ENCODE results near the gene ZNF580.

The ZNF580 gene

DNA sequence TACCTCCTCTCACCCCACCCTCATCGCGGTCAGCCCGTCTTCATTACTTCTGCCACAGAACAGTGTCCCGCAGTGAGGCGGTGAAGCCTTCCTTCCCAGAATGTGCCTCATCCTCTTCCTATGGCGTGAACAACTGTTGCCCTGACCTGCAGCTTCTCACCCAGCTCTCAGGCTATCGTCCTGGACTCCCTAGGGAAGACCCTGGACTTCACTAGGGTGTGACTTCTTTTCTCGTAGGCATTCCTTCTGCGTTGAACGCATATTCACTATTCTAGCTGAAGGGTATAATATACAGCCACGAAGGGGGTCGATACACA is 34.4 kb upstream of the ZNF580 start:
- DNase-seq (ENCODE audit: low spot score) = no peak

DNA sequence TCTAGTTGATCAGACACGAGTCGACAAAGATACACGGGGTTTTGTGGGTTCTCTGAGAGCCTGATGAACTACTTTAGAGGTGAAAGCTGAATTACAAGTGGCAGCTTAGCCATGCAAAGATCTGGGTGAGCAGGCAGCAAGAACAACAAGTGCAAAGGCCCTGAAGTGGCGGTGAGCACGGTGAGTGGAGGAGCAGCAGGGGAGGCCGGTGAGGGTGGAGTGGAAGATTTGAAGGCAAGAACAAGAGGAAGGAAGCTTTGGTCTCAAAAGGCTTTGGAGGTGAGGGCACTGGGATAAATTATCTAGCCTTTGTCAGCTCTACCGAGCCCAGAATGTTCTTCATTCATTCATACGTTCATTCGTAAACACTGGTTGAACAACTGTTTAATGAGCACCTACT is 34.0 kb upstream of the ZNF580 start:
- no peak for DNase-seq (ENCODE audit: low spot score)

DNA sequence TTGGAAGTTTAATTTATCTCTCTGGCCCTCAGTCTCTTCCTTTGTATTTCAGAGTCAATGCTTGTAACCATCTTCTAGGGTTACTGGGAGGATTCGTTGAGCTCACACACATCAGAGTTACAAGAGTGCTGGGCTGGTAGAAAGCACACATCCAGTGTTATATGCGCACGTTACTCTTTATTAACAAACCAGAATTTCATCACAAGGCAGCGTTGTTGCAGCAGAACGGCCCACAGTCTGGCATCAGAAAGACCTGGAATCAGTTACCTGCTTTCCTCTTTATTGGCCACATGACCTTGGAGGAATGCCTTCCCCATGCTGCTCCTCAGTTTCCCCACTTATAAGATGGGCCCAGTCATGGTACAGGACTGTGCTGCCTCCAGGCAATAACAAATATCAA is 31.5 kb upstream of the ZNF580 start:
- DNase-seq (ENCODE audit: low spot score) = no peak

DNA sequence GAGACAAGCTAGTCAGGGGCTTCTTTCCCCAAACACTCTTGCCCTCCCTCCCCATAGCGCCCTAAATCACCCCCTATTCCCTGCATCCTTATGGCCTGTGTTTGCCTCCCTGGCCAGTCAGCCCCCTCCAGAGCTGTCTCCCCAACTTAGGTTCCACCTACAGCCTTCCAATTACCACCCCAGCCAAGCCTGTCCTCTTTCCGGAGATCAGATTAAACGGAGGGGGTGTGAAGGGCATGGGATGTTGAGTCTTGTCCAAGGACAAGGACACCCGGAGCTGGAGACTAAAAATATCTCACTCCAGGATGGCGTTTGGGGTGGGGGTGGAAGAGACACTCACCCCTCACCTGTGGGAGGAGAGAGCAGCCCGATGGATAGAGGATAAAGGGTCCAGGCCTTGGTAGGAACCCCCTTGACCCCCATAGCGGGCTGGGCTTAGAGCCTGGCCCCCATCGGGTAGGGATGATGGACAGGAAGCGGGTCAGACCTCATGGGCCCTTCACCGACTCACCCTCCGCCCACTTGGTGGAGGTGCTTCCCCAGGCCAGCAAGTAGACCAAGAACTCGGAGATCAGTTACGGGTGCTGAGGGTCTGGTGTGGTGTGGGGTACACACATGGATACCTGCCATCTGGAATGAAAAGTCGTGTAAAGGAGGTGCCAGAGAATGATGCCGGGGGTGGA is 29.4 kb upstream of the ZNF580 start:
- no peak for DNase-seq (ENCODE audit: low spot score)

DNA sequence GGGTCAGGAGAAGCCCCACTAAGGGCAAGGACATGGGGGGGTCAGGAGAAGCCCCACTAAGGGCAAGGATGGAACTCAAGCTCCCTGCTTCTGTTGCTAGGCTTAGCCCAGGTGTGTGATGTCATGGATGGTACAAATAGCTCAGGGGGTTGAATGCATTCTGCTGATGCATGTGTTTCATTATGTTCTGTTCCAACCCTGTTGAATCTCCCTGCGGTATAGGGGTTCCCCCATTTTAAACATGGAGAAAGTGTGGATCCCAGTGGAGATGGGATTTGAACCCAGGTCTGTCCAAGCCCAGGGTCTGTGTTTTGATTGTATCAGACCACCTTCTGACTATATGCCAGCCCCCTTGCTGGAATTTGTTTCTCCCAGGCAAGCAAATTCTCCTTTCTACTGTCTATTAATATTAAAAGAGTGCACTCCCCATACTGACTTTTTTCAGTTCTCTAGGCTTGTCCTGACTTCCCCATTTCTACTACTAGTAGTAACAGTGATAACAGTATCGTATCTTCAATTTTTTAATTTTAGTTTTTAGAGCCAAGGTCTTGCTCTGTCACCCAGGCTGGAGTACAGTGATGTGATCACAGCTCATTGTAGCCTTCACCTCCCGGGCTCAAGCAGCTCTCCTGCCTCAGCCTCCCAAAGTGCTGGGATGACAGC is 28.7 kb upstream of the ZNF580 start:
- no peak for DNase-seq (ENCODE audit: low spot score)

DNA sequence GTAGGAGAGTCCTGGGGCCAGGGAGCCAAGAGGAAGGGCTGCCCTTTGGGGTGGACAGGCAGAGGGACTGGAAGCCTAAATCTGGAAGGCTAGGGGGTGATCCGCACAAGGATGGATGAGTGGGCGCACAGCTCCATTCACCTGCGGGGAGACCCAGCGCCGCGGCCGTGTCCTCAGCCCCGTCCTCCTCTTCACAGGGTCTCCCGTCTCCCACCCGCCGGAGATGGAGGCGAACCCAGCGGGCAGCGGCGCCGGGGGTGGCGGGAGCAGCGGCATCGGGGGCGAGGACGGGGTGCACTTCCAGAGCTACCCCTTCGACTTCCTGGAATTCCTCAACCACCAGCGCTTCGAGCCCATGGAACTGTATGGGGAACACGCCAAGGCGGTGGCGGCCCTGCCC is 27.4 kb upstream of the ZNF580 start:
- DNase-seq (ENCODE audit: low spot score) = no peak

DNA sequence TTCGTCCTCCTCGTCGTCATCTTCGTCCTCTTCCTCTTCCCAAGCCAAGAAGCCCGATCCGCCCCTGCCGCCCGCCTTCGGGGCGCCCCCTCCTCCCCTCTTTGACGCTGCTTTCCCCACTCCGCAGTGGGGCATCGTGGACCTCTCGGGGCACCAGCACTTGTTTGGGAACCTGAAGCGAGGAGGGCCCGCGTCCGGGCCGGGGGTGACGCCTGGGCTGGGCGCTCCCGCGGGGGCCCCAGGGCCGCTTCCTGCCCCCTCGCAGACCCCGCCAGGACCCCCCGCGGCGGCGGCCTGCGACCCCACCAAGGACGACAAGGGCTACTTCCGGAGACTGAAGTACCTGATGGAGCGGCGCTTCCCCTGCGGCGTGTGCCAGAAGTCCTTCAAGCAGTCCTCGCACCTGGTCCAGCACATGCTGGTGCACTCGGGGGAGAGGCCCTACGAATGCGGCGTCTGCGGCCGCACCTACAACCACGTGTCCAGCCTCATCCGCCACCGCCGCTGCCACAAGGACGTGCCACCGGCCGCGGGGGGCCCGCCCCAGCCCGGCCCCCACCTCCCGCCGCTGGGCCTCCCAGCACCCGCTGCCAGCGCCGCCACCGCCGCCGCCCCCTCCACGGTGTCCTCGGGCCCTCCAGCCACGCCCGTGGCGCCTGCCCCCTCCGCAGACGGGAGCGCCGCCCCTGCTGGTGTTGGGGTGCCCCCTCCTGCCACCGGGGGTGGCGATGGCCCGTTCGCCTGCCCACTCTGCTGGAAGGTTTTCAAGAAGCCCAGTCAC is 26.7 kb upstream of the ZNF580 start:
- no peak for DNase-seq (ENCODE audit: low spot score)

DNA sequence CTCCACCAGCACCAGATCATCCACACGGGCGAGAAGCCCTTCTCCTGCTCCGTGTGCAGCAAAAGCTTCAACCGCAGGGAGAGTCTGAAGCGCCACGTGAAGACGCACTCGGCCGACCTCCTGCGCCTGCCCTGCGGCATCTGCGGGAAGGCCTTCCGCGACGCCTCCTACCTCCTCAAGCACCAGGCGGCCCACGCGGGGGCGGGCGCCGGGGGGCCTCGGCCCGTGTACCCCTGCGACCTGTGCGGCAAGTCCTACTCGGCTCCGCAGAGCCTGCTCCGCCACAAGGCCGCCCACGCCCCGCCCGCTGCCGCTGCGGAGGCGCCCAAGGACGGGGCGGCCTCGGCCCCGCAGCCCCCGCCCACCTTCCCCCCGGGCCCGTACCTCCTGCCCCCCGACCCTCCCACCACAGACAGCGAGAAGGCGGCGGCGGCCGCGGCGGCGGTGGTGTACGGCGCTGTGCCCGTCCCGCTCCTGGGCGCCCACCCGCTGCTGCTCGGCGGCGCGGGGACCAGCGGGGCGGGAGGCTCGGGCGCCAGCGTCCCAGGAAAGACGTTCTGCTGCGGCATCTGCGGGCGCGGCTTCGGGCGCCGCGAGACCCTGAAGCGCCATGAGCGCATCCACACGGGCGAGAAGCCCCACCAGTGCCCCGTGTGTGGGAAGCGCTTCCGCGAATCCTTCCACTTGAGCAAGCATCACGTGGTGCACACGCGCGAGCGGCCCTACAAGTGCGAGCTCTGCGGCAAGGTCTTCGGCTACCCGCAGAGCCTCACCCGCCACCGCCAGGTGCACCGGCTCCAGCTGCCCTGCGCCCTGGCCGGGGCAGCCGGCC is 25.9 kb upstream of the ZNF580 start:
- DNase-seq (ENCODE audit: low spot score) = no peak

DNA sequence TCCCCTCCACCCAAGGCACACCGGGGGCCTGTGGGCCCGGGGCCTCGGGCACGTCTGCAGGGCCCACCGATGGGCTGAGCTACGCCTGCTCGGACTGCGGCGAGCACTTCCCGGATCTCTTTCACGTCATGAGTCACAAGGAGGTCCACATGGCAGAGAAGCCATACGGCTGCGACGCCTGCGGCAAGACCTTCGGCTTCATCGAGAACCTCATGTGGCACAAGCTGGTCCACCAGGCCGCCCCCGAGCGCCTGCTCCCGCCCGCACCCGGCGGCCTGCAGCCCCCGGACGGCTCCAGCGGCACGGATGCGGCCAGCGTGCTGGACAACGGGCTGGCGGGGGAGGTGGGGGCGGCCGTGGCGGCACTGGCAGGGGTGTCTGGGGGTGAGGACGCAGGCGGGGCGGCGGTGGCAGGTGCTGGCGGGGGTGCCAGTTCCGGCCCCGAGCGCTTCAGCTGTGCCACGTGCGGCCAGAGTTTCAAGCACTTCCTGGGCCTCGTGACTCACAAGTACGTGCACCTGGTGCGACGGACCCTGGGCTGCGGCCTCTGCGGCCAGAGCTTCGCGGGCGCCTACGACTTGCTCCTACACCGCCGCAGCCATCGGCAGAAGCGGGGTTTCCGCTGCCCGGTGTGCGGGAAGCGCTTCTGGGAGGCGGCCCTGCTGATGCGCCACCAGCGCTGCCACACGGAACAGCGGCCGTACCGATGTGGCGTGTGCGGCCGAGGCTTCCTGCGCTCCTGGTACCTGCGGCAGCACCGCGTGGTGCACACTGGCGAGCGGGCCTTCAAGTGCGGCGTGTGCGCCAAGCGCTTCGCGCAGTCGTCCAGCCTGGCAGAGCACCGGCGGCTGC is 25.0 kb upstream of the ZNF580 start:
- DNase-seq (ENCODE audit: low spot score) = no peak

DNA sequence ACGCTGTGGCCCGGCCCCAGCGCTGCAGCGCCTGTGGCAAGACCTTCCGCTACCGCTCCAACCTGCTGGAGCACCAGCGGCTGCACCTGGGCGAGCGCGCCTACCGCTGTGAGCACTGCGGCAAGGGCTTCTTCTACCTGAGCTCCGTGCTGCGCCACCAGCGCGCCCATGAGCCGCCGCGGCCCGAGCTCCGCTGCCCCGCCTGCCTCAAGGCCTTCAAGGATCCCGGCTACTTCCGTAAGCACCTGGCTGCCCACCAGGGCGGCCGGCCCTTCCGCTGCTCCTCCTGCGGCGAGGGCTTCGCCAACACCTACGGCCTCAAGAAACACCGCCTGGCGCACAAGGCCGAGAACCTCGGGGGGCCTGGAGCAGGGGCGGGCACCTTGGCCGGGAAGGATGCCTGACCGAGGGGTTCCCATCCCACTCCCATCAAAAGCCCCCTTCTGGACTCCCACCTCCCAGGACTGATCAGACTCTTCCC is 24.4 kb upstream of the ZNF580 start:
- DNase-seq (ENCODE audit: low spot score) = no peak

DNA sequence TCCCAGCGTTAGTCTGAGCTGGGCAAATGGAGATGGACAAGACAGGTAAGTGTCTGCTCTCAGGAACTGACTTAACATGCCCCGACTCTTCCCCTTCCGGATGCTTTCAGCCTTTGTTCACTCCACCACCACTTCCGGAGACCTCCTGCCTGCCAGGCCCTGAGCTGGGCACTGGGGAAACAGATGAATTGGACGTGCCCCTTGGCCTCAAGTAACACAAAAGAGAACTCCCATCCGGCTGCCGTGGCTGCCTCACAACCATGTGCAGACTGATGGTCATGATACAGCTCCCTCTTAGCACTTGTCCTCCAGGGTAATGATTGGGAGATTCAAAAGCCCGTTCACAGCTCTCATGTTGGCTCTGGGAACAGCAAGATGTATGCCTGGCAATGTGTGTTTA is 23.4 kb upstream of the ZNF580 start:
- no peak for DNase-seq (ENCODE audit: low spot score)

DNA sequence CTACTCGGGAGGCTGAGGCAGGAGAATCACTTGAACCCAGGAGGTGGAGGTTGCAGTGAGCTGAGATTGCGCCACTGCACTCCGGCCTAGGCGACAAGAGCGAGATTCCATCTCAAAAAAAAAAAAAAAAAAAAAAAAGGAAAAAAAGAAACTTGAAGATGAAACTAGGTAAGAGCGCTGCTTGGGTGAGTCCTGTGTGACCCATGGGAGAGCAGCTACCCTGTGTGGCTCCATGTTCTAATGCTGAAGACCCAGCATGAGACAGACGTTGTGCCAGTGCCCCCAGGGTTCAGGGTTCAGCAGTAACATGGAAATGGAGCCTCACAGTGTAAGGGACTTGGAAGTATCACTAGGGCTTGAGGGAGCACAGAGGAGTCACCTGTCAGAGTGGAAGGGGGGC is 22.4 kb upstream of the ZNF580 start:
- DNase-seq (ENCODE audit: low spot score) = no peak

DNA sequence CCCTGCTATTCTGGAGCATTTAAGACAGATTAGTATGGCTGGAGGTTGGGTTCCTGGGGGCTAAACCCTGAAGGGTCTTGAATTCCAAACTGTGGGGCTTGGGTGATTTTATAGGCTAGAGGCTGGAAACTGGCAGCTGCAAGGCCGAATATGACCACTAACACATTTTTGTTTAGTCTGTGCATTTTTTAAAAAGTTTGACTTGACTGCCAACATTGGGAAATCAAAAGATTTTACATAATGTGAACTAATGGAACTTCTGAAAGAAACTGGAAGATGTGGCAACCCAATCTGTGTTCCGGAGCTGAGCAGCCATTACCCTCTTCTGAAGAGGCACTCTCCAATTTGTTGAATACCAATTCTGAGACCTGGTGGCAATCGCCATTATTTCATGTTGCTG is 21.5 kb upstream of the ZNF580 start:
- peak; percentile 29 for DNase-seq (ENCODE audit: low spot score)

DNA sequence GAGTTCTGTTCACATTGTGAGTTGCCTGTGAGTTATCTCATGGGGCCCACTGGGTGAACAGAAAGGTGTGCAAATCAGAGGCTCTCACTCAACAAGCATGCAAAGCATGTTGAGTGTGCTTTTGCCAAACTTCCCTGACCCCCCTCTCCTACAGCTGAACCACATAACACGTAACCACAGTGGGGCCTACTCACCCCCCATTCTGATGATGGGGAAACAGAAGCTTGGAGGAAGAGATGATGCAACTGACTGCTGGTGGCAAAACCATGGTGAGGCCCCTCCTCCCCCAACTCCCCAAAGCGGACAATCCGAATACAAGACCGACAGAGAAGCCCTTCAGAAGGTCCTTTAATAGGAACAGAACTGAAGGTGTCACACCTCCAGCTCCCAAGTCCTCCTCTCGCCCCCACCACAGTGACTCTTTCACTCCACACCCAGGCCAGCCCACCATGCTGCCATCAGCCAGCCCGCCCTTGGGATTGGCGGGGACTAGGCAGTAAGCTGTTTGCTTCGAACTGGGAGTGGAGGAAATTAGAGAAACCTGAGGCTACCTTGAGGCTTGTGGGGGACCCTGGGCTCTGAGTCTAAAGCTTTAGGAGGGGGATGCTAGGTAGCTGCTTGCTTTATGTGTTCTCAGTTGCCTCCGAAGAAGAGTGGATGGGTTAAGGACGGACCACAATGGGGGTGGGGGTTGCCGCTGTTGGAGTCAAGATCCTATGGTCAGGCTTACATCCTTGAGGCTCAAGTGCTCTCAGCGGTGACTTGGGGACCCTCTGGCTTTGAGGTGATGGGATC is 20.2 kb upstream of the ZNF580 start:
- no peak for DNase-seq (ENCODE audit: low spot score)

DNA sequence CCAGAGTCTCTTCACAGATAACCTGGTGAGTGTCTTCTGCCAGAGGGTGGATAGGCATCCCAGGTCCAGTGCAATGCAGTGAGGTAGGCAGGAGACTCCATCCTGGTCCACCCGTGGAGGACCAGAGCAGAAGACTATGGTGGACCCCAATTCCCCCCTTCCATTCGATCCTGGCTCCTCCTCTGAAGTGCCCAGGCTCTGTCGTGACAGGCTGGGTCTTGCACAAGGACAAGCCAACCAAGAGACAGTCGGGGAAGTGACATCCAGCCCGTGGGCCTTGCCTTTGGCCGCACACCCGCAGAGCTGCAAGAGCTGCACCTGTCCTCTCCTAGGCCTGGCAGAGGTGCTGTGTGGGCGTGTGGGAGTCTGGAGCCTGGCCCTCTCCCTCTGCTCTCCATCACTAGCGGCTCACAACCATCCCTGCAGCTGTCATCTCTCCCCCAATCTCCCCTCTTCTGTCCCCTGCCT is 19.6 kb upstream of the ZNF580 start:
- DNase-seq (ENCODE audit: low spot score) = no peak

DNA sequence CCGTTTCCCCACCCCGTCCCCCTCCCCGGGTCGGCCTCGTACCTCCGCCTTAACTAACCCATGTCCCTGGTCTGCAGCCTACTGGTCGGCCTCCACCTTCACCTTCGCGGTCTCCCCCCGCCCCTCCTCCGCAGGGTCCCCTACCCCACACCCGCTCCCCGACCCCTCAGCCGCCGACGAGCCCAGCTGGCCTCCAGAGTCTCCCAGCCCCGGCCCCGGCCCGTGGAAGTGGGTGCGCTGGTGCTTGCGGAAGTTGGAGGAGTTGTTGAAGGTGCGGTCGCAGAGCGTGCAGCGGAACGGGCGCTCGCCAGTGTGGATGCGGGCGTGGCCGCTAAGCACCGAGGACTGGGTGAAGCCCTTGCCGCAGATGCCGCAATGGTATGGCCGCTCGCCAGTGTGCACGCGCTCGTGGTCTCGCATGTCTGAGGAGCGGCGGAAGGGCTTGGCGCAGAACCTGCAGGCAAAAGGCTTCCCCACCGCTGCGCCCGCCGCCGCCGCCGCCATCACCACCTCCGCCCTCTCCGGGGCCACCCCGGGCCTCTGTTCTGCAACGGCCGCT is 19.1 kb upstream of the ZNF580 start:
- no peak for DNase-seq (ENCODE audit: low spot score)

DNA sequence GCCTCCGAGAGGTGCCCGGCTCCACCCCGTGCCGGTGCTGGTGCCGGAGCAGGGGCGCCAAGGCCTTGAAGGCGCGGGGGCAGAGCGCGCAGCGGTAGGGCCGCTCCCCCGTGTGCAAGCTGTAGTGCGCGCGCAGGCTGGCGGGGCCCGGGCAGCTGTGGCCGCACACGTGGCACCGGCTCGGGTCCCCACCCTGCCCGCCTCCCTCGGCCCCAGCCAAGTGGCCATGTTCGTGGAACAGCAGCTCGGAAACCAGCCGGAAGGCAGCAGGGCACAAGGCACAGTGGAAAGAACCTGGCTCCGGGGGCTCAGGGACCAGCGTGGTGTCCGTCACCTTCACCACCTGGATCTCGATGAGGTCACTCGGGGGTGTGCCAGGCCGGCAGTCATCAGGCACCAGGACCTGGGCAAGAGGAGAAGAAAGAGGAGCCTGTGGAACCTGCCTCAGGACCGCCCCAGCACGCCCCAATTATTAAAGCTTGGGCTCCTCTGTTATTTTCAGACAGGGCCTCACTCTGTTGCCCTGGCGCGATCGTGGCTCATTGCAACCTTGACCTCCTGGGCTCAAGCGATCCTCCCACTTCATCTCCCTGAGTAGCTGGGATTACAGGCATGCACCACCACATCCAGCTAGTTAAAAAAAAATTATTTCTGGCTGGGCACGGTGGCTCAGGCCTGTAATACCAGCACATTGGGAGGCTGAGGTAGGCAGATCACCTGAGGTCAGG is 18.4 kb upstream of the ZNF580 start:
- no peak for DNase-seq (ENCODE audit: low spot score)

DNA sequence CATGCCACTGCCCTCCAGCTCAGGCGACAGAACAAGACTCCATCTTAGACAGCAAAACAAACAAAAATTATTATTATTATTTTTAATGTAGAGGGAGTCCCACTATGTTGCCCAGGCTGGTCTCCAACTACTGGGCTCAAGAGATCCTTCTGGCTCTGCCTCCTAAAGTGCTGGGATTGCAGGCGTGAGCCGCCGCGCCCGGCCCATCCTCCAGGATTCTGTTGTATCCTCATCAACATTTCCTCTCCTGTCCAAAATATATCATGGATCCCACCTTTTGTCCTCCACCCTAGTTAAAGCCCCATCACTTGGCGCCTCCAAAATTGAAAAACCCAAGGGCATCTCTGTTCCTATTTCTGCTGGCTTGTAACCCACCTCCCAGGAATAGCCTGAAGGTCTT is 17.7 kb upstream of the ZNF580 start:
- DNase-seq (ENCODE audit: low spot score) = no peak

DNA sequence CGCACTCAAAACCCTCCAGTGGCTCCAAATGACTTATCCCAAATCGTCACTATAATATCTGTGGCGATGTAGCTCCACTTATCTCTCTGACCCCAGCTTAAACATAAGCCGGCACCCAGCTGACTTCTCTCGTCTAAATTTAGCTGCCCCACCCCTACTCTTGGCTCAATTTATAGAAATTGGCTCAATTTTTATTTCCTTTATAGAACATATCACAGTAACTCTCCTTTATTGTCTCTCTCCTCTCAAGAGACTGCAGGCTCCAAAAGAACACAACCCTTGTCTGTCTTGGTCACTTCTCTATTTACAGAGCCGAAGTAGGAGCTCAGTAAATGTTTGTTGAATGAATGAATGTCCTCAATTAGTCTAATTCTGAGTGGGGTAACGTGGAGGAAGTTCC is 17.2 kb upstream of the ZNF580 start:
- no peak for DNase-seq (ENCODE audit: low spot score)

All from AG08395 (cell line).